WTC11 (cell line): ENCODE results near the gene UBQLN3.

Source experiments
- CREB1 ChIP-seq: sonication (generic); formaldehyde crosslinking; IDR thresholded peaks from 2 replicates; pipeline ENCODE4 v1.8.0; 2023; ENCODE audit warnings: mild to moderate bottlenecking, missing genetic modification reagents
- MXD4 ChIP-seq: fragments of 250-450 bp; sonication (Bioruptor Pico); IDR thresholded peaks from 2 replicates; pipeline ENCODE4 v1.8.0; 2021; ENCODE audit warnings: mild to moderate bottlenecking, moderate library complexity, borderline replicate concordance
- TEAD1 ChIP-seq: sonication (generic); formaldehyde crosslinking; IDR thresholded peaks from 2 replicates; pipeline ENCODE4 v1.8.0; 2022; ENCODE audit warnings: mild to moderate bottlenecking, missing genetic modification reagents
- TEAD4 ChIP-seq: sonication (generic); formaldehyde crosslinking; IDR thresholded peaks from 2 replicates; pipeline ENCODE4 v1.8.0; 2022; ENCODE audit warnings: mild to moderate bottlenecking, missing genetic modification reagents
- TF ChIP-seq, protein P1 (sequence below): fragments of 200-600 bp; IDR thresholded peaks from 2 replicates; pipeline ENCODE4 v1.8.0; 2022; ENCODE audit warnings: antibody characterized with exemption
- TF ChIP-seq, protein P2 (sequence below): sonication (generic); formaldehyde crosslinking; IDR thresholded peaks from 2 replicates; pipeline ENCODE4 v1.8.1; 2023; ENCODE audit warnings: mild to moderate bottlenecking, missing genetic modification reagents, moderate library complexity
- TF ChIP-seq, protein P3 (sequence below): sonication (generic); formaldehyde crosslinking; conservative IDR thresholded peaks from 2 replicates; pipeline ENCODE4 v1.8.1; 2022; ENCODE audit warnings: mild to moderate bottlenecking, missing genetic modification reagents
- TF ChIP-seq, protein P4 (sequence below): sonication (generic); formaldehyde crosslinking; IDR thresholded peaks from 2 replicates; pipeline ENCODE4 v1.8.0; 2023; ENCODE audit warnings: missing genetic modification reagents
- TF ChIP-seq, protein P5 (sequence below): sonication (generic); formaldehyde crosslinking; IDR thresholded peaks from 2 replicates; pipeline ENCODE4 v1.8.1; 2022; ENCODE audit warnings: low read depth, mild to moderate bottlenecking, moderate library complexity, missing genetic modification reagents, borderline replicate concordance

DNA sequence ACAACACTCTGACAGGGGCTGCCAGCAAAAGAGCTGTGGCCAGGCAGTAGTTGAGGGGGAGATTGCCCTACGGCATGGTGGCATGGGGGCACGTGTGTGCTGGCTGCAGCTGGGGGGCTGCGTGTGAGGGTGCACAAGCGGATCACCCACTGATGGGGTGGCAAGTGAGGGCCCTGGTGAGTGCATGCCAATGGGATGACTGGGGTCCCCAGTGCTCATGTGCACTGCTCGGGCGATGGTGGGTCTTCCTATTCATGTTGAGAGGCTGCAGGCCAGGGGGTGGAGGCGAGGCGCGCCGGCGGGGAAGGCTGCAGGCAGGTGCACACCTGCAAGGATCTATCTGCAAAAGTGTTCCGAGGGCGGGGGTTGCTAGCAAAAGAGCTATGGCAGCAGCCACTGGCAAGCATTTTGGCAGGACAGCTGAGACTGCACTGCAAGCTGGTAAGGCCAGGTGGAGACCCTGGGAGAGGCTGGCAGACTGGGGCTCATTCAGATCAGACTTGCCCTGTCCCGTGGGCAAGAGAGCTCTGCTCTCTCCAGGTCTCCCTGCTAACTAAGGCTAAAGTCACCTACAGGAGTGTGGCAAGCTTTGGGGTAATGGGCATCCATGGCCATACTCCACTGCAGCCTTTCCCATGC lies 48.7 kb downstream of the UBQLN3 start:
- TF ChIP-seq, protein P1, sequence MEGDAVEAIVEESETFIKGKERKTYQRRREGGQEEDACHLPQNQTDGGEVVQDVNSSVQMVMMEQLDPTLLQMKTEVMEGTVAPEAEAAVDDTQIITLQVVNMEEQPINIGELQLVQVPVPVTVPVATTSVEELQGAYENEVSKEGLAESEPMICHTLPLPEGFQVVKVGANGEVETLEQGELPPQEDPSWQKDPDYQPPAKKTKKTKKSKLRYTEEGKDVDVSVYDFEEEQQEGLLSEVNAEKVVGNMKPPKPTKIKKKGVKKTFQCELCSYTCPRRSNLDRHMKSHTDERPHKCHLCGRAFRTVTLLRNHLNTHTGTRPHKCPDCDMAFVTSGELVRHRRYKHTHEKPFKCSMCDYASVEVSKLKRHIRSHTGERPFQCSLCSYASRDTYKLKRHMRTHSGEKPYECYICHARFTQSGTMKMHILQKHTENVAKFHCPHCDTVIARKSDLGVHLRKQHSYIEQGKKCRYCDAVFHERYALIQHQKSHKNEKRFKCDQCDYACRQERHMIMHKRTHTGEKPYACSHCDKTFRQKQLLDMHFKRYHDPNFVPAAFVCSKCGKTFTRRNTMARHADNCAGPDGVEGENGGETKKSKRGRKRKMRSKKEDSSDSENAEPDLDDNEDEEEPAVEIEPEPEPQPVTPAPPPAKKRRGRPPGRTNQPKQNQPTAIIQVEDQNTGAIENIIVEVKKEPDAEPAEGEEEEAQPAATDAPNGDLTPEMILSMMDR: no peak
- TF ChIP-seq TEAD1 (CRISPR knock-in tag) (no peak), CREB1 (CRISPR knock-in tag) (no peak), MXD4 (CRISPR knock-in tag) (no peak), TEAD4 (CRISPR knock-in tag) (no peak)
- TF ChIP-seq, protein P2, sequence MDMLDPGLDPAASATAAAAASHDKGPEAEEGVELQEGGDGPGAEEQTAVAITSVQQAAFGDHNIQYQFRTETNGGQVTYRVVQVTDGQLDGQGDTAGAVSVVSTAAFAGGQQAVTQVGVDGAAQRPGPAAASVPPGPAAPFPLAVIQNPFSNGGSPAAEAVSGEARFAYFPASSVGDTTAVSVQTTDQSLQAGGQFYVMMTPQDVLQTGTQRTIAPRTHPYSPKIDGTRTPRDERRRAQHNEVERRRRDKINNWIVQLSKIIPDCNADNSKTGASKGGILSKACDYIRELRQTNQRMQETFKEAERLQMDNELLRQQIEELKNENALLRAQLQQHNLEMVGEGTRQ (CRISPR knock-in tag): no peak
- TF ChIP-seq, protein P3, sequence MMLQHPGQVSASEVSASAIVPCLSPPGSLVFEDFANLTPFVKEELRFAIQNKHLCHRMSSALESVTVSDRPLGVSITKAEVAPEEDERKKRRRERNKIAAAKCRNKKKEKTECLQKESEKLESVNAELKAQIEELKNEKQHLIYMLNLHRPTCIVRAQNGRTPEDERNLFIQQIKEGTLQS (CRISPR knock-in tag): no peak
- TF ChIP-seq, protein P4, sequence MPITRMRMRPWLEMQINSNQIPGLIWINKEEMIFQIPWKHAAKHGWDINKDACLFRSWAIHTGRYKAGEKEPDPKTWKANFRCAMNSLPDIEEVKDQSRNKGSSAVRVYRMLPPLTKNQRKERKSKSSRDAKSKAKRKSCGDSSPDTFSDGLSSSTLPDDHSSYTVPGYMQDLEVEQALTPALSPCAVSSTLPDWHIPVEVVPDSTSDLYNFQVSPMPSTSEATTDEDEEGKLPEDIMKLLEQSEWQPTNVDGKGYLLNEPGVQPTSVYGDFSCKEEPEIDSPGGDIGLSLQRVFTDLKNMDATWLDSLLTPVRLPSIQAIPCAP: no peak
- TF ChIP-seq, protein P5, sequence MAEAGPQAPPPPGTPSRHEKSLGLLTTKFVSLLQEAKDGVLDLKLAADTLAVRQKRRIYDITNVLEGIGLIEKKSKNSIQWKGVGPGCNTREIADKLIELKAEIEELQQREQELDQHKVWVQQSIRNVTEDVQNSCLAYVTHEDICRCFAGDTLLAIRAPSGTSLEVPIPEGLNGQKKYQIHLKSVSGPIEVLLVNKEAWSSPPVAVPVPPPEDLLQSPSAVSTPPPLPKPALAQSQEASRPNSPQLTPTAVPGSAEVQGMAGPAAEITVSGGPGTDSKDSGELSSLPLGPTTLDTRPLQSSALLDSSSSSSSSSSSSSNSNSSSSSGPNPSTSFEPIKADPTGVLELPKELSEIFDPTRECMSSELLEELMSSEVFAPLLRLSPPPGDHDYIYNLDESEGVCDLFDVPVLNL: no peak
